ENCODE measurements around the gene SHROOM1.

DNA sequence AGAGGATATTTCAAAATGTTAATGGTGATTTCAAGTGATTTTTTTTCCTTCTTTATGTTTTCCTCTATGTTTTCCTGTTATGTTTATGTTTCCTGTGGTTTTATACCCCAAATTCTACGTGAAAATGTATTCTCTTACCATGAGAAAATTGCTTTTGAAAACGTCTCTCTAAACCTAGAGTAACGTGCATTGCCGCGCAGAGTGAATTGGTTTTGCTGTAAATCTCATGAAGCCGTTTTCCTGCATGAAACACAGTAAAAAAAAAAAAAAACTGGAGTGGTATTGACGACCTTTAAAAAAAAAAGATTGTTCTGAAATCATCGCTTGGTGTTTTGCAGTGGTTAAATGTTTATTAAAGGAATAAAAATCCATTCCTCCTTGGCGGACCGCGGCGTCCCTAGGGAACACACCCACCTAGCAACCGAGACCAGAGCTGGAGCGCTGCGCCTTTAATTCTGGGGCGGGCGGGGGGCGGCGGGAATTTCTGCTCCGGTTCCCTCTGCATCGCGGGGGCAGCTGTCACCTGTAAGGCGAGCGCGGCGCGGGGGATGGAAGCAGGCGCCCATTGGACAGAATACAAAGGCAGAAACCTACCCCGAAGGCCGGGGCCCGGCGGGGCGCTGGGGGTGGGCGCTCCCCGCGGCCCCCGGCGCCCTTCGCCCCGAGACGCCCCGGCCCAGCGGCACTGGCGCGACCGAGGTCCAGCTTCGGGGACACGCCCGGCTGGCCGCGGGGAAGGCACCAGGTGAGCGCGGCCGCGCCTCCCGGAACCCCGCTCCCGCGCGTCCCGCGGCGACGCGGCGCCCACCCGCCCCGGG is 17.5 kb downstream of the SHROOM1 start, which contains the start of gene SOWAHA:
- TF ChIP-seq, protein P1, sequence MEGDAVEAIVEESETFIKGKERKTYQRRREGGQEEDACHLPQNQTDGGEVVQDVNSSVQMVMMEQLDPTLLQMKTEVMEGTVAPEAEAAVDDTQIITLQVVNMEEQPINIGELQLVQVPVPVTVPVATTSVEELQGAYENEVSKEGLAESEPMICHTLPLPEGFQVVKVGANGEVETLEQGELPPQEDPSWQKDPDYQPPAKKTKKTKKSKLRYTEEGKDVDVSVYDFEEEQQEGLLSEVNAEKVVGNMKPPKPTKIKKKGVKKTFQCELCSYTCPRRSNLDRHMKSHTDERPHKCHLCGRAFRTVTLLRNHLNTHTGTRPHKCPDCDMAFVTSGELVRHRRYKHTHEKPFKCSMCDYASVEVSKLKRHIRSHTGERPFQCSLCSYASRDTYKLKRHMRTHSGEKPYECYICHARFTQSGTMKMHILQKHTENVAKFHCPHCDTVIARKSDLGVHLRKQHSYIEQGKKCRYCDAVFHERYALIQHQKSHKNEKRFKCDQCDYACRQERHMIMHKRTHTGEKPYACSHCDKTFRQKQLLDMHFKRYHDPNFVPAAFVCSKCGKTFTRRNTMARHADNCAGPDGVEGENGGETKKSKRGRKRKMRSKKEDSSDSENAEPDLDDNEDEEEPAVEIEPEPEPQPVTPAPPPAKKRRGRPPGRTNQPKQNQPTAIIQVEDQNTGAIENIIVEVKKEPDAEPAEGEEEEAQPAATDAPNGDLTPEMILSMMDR (conservative IDR thresholded peaks at IDR 0.05; ENCODE audit: low read depth, low read length) = no peak
- peak; percentile 68 for TF ChIP-seq EZH2 (IDR thresholded peaks at IDR 0.05; ENCODE audit: borderline replicate concordance, low read depth, low read length, poor library complexity, severe bottlenecking)
